Measurements from ENCODE around the gene MARCHF10.

MARCHF10 gene

GRCh38 chr17:62827746-62828485 lies 19.8 kb upstream of the MARCHF10 start:
- Mint-ChIP-seq H3K4me3 (peak overlapping the region; percentile 10 to 45 (median 32)), H3K27me3 (ENCODE audit: low read depth) (no peaks in the 10 kb centered on the region), H3K9me3 (no peaks in the 10 kb centered on the region), H3K4me1 (peaks cover 23% of the 10 kb centered on the region), H3K27ac (peak overlapping the region; percentile 39 to 72 (median 43)), H3K36me3 (ENCODE audit: low read depth) (no peaks in the 10 kb centered on the region)
- TF ChIP-seq CTCF (IDR thresholded peaks at IDR 0.05; ENCODE audit: unreplicated experiment in 3 of 3), result no peak

- Mint-ChIP-seq H3K9me3 (no peaks in the 10 kb centered on the region), H3K27me3 (ENCODE audit: low read depth) (no peaks in the 10 kb centered on the region), H3K4me1 (peaks cover 24% of the 10 kb centered on the region), H3K36me3 (ENCODE audit: low read depth) (no peaks in the 10 kb centered on the region), H3K27ac (peak overlapping the region in 2 of 3 experiments; percentile 13 to 63), H3K4me3 (no peak overlapping the region)
- TF ChIP-seq CTCF (IDR thresholded peaks at IDR 0.05; ENCODE audit: unreplicated experiment in 3 of 3), result no peak
Measured at GRCh38 chr17:62826956-62827355, 18.8 kb upstream of the MARCHF10 start.

- Mint-ChIP-seq H3K27me3 (ENCODE audit: low read depth) (no peaks in the 10 kb centered on the region), H3K4me1 (peaks cover 41% of the 10 kb centered on the region), H3K9me3 (no peaks in the 10 kb centered on the region), H3K36me3 (ENCODE audit: low read depth) (no peaks in the 10 kb centered on the region), H3K27ac (no peak overlapping the region), H3K4me3 (no peak overlapping the region)
- TF ChIP-seq CTCF (IDR thresholded peaks at IDR 0.05; ENCODE audit: unreplicated experiment in 3 of 3), result no peak
Measured at GRCh38 chr17:62825182-62825581, 17.1 kb upstream of the MARCHF10 start.

- H3K36me3 Mint-ChIP-seq (ENCODE audit: low read depth), result no peaks in the 10 kb centered on the region
- TF ChIP-seq CTCF (IDR thresholded peaks at IDR 0.05; ENCODE audit: unreplicated experiment in 3 of 3), result no peak
Measured at GRCh38 chr17:62824290-62825131, 16.4 kb upstream of the MARCHF10 start.

GRCh38 chr17:62823111-62823893 lies 15.2 kb upstream of the MARCHF10 start:
- H3K27me3 Mint-ChIP-seq (ENCODE audit: low read depth), result no peaks in the 10 kb centered on the region
- peaks cover 52% of the 10 kb centered on the region for H3K4me1 Mint-ChIP-seq
- no peaks in the 10 kb centered on the region for H3K9me3 Mint-ChIP-seq
- no peaks in the 10 kb centered on the region for H3K36me3 Mint-ChIP-seq (ENCODE audit: low read depth)
- no peak overlapping the region for H3K4me3 Mint-ChIP-seq
- TF ChIP-seq CTCF (IDR thresholded peaks at IDR 0.05; ENCODE audit: unreplicated experiment in 3 of 3), result no peak
- no peak overlapping the region for H3K27ac Mint-ChIP-seq

More at GRCh38 chr17:62824290-62825131, 16.4 kb upstream of the MARCHF10 start:
- peak overlapping the region in 2 of 3 experiments; percentile 33 to 54 for H3K27ac Mint-ChIP-seq
- no peak overlapping the region for H3K4me3 Mint-ChIP-seq
- H3K4me1 Mint-ChIP-seq, result peaks cover 48% of the 10 kb centered on the region
- no peaks in the 10 kb centered on the region for H3K9me3 Mint-ChIP-seq
- no peaks in the 10 kb centered on the region for H3K27me3 Mint-ChIP-seq (ENCODE audit: low read depth)

All from nephron (organoid).